Measurements from ENCODE around the gene ENGASE.

The ENGASE gene

DNA sequence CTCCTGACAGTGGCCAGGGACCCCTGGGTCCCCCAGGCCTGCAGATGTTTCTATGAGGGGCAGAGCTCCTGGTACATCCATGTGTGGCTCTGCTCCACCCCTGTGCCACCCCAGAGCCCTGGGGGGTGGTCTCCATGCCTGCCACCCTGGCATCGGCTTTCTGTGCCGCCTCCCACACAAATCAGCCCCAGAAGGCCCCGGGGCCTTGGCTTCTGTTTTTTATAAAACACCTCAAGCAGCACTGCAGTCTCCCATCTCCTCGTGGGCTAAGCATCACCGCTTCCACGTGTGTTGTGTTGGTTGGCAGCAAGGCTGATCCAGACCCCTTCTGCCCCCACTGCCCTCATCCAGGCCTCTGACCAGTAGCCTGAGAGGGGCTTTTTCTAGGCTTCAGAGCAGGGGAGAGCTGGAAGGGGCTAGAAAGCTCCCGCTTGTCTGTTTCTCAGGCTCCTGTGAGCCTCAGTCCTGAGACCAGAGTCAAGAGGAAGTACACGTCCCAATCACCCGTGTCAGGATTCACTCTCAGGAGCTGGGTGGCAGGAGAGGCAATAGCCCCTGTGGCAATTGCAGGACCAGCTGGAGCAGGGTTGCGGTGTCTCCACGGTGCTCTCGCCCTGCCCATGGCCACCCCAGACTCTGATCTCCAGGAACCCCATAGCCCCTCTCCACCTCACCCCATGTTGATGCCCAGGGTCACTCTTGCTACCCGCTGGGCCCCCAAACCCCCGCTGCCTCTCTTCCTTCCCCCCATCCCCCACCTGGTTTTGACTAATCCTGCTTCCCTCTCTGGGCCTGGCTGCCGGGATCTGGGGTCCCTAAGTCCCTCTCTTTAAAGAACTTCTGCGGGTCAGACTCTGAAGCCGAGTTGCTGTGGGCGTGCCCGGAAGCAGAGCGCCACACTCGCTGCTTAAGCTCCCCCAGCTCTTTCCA is 25.5 kb upstream of the ENGASE start:
- Histone ChIP-seq H3K9me2 (replicated peaks; ENCODE audit: insufficient read depth, low read length) (no peaks in the 10 kb centered on the region), H2AFZ (ENCODE audit: low read depth, low read length, severe bottlenecking) (no peak overlapping the region), H3F3A (ENCODE audit: insufficient read depth) (no peaks in the 10 kb centered on the region), H3K79me2 (ENCODE audit: insufficient read depth, low read length) (no peaks in the 10 kb centered on the region), H3K9ac (ENCODE audit: low read length) (no peak overlapping the region), H3K27me3 (ENCODE audit: low read length) (no peaks in the 10 kb centered on the region), H3K36me3 (ENCODE audit: low read length) (no peaks in the 10 kb centered on the region), H3K4me2 (ENCODE audit: low read depth, low read length, poor library complexity, severe bottlenecking) (no peak overlapping the region), H3K9me3 (ENCODE audit: insufficient read depth, low read length) (no peaks in the 10 kb centered on the region), H4K20me1 (ENCODE audit: low read depth, low read length) (no peaks in the 10 kb centered on the region), H3K27ac (ENCODE audit: low read depth, low read length) (no peak overlapping the region), H3K4me3 (ENCODE audit: insufficient read depth, low read length, poor library complexity, severe bottlenecking) (no peak overlapping the region)
- TF ChIP-seq EZH2phosphoT487 (conservative IDR thresholded peaks at IDR 0.05; ENCODE audit: low read length) = no peak
- TF ChIP-seq CTCF (IDR thresholded peaks at IDR 0.05; ENCODE audit: insufficient read depth, low read length, poor library complexity, severe bottlenecking) = no peak

DNA sequence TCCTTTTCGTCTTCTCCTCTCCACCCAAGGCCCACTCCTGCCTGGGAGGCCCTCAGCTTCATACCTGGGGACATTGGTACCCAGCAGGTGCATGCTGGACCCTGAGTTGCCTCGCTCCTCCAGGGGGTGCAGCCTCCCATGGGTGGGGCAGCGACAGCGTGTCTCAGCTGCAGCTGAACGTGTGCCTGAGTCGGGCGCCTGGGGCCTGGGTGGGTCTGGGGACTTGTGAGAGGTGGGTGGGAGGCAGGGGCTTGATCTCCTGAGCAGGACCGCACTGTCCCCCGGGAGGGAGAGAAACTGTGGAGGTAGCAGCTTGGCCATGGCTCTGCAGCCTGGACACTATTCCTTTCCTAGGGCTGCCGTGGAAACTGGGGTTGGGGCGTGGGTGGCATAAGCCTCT is 24.8 kb upstream of the ENGASE start:
- H3K27me3 ChIP-seq (ENCODE audit: low read length) = no peaks in the 10 kb centered on the region; the same call in 1 of the 2 replicates
- no peak overlapping the region for H2AFZ ChIP-seq (ENCODE audit: low read depth, low read length, severe bottlenecking)
- no peak for TF ChIP-seq EZH2phosphoT487 (conservative IDR thresholded peaks at IDR 0.05; ENCODE audit: low read length)
- TF ChIP-seq CTCF (IDR thresholded peaks at IDR 0.05; ENCODE audit: insufficient read depth, low read length, poor library complexity, severe bottlenecking) = no peak
- no peak overlapping the region for H3K27ac ChIP-seq (ENCODE audit: low read depth, low read length)
- H4K20me1 ChIP-seq (ENCODE audit: low read depth, low read length) = no peaks in the 10 kb centered on the region
- H3K79me2 ChIP-seq (ENCODE audit: insufficient read depth, low read length) = no peaks in the 10 kb centered on the region
- H3K4me3 ChIP-seq (ENCODE audit: insufficient read depth, low read length, poor library complexity, severe bottlenecking) = no peak overlapping the region
- no peaks in the 10 kb centered on the region for H3K9me3 ChIP-seq (ENCODE audit: insufficient read depth, low read length)
- H3K9ac ChIP-seq (ENCODE audit: low read length) = no peak overlapping the region
- H3K9me2 ChIP-seq (replicated peaks; ENCODE audit: insufficient read depth, low read length) = no peaks in the 10 kb centered on the region
- no peak overlapping the region for H3K4me2 ChIP-seq (ENCODE audit: low read depth, low read length, poor library complexity, severe bottlenecking)
- H3K36me3 ChIP-seq (ENCODE audit: low read length) = no peaks in the 10 kb centered on the region
- no peaks in the 10 kb centered on the region for H3F3A ChIP-seq (ENCODE audit: insufficient read depth)

GRCh38 chr17:79050551-79050950 is 24.1 kb upstream of the ENGASE start:
- Histone ChIP-seq H3K4me2 (ENCODE audit: low read depth, low read length, poor library complexity, severe bottlenecking) (no peak overlapping the region), H3K36me3 (ENCODE audit: low read length) (no peaks in the 10 kb centered on the region), H3F3A (ENCODE audit: insufficient read depth) (no peaks in the 10 kb centered on the region), H2AFZ (ENCODE audit: low read depth, low read length, severe bottlenecking) (no peak overlapping the region), H3K9me3 (ENCODE audit: insufficient read depth, low read length) (no peaks in the 10 kb centered on the region), H3K4me3 (ENCODE audit: insufficient read depth, low read length, poor library complexity, severe bottlenecking) (no peak overlapping the region), H3K79me2 (ENCODE audit: insufficient read depth, low read length) (no peaks in the 10 kb centered on the region), H3K27me3 (ENCODE audit: low read length) (no peaks in the 10 kb centered on the region; the same call in 1 of the 2 replicates), H3K9ac (ENCODE audit: low read length) (no peak overlapping the region), H3K27ac (ENCODE audit: low read depth, low read length) (no peak overlapping the region), H4K20me1 (ENCODE audit: low read depth, low read length) (no peaks in the 10 kb centered on the region), H3K9me2 (replicated peaks; ENCODE audit: insufficient read depth, low read length) (no peaks in the 10 kb centered on the region)
- TF ChIP-seq EZH2phosphoT487 (conservative IDR thresholded peaks at IDR 0.05; ENCODE audit: low read length) = no peak
- TF ChIP-seq CTCF (IDR thresholded peaks at IDR 0.05; ENCODE audit: insufficient read depth, low read length, poor library complexity, severe bottlenecking) = no peak

Data from SU-DHL-6 (cell line).